HCT116 (cell line): ENCODE data around the gene GPM6B. TPM values are rescaled to one million over a fixed set of nuclear protein-coding genes. Genes with fewer than 3 reads are reported as not detected.

Source experiments
- ATAC-seq: fragments of 200-7000 bp; cut with Tn5 transposase; 2 replicates; pipeline ENCODE4 v1.9.1; 2020; ENCODE audit warnings: mild to moderate bottlenecking, moderate library complexity
- BruUV-seq: library from RNA; stranded (reverse); fragments of 400-500 nt; replicated peaks from 2 replicates; lab custom pipeline; 2021; lab: Mats Ljungman, UMichigan
- CTCF ChIA-PET: fragments of 300-600 bp; sonication (Branson Sonifier 250); formaldehyde crosslinking; loops from one replicate; lab custom pipeline; 2021; ENCODE audit warnings: antibody characterized with exemption; lab: Charles Lee
- POLR2A ChIA-PET: fragments of 300-600, 350-600 bp; sonication (Branson Sonifier 250); formaldehyde crosslinking; loops from one replicate; lab custom pipeline; 2021; ENCODE audit warnings: antibody characterized with exemption; lab: Charles Lee
- RAD21 ChIA-PET, 2 experiments: fragments of 300-600 bp; sonication (Branson Sonifier 250); formaldehyde crosslinking; loops; one replicate each; lab custom pipeline; 2023; ENCODE audit warnings: low total read pairs in 2 of 2; ENCODE audit not compliant: uncharacterized antibody in 2 of 2, unreplicated experiment in 2 of 2, low non-redundant PET in 1 of 2; lab: Charles Lee
- DNase-seq: peaks from one replicate; pipeline ENCODE4 v3.0.0-alpha.2; 2010; ENCODE audit warnings: low read depth, low spot score
- H2AFZ ChIP-seq: fragments of 200-600 bp; shearing (Covaris generic), sonication (generic); 2 replicates; pipeline ENCODE4 v1.6.1; 2017; ENCODE audit warnings: low read depth, mixed run types, mixed read lengths, antibody characterized with exemption, low read length; ENCODE audit not compliant: poor library complexity, severe bottlenecking
- H3K27ac ChIP-seq: 2 replicates; pipeline ENCODE4 v1.5.1; 2012; ENCODE audit warnings: low read depth, low read length
- H3K27me3 ChIP-seq: fragments of 200-600 bp; sonication (generic); 2 replicates; pipeline ENCODE4 v1.6.1; 2016; ENCODE audit warnings: mixed run types, low read length, mixed read lengths; ENCODE audit not compliant: insufficient read depth
- H3K36me3 ChIP-seq, 2 experiments: fragments of 200-500 bp in 1 of 2; fragments of 200-600 bp in 1 of 2; sonication (Bioruptor generic) in 1 of 2; sonication (generic) in 1 of 2; 2 replicates each; pipeline versions ENCODE4 v1.5.1 to v1.6.1; 2014 to 2016; ENCODE audit warnings: low read length in 2 of 2, inconsistent platforms in 1 of 2, mixed read lengths in 1 of 2, mixed run types in 1 of 2; ENCODE audit not compliant: insufficient read depth in 2 of 2, control insufficient read depth in 1 of 2
- H3K4me1 ChIP-seq, 2 experiments: fragments of 200-600 bp in 1 of 2; sonication (generic) in 1 of 2; 2 replicates each; pipeline versions ENCODE4 v1.5.1 to v1.6.1; 2012 to 2017; ENCODE audit warnings: low read length in 2 of 2, inconsistent platforms in 1 of 2, mild to moderate bottlenecking in 1 of 2, mixed read lengths in 1 of 2, mixed run types in 1 of 2, moderate library complexity in 1 of 2; ENCODE audit not compliant: insufficient read depth in 2 of 2, control insufficient read depth in 1 of 2
- H3K4me2 ChIP-seq: fragments of 200-600 bp; sonication (generic); 2 replicates; pipeline ENCODE4 v1.6.1; 2017; ENCODE audit warnings: mixed run types, low read length, mixed read lengths
- H3K4me3 ChIP-seq, 2 experiments: fragments of 200-600 bp in 1 of 2; sonication (generic) in 1 of 2; replicated peaks in 1 of 2; 2 replicates each; pipeline ENCODE4 v1.5.1; 2011 to 2016; ENCODE audit warnings: low read length in 2 of 2, control low read depth in 1 of 2, low read depth in 1 of 2, mild to moderate bottlenecking in 1 of 2, mixed read lengths in 1 of 2, mixed run types in 1 of 2
- H3K79me2 ChIP-seq: fragments of 200-600 bp; sonication (generic); 2 replicates; pipeline ENCODE4 v1.6.1; 2017; ENCODE audit warnings: mild to moderate bottlenecking, mixed run types, low read length, moderate library complexity, mixed read lengths; ENCODE audit not compliant: insufficient read depth
- H3K9ac ChIP-seq: fragments of 200-600 bp; sonication (generic); 2 replicates; pipeline ENCODE4 v1.6.1; 2016; ENCODE audit warnings: low read length, mixed read lengths
- H3K9me2 ChIP-seq: fragments of 200-600 bp; sonication (generic), shearing (Covaris generic); 2 replicates; pipeline ENCODE4 v1.6.1; 2017; ENCODE audit warnings: mixed run types, mild to moderate bottlenecking, moderate library complexity; ENCODE audit not compliant: insufficient read depth
- H3K9me3 ChIP-seq, 2 experiments: fragments of 200-500 bp in 1 of 2; fragments of 200-600 bp in 1 of 2; sonication (Bioruptor generic) in 1 of 2; sonication (generic) in 1 of 2; 2 replicates each; pipeline ENCODE4 v1.6.1; 2014 to 2017; ENCODE audit warnings: low read length in 2 of 2, mixed read lengths in 2 of 2, inconsistent platforms in 1 of 2, low read depth in 1 of 2, mild to moderate bottlenecking in 1 of 2, mixed run types in 1 of 2, moderate library complexity in 1 of 2; ENCODE audit not compliant: control insufficient read depth in 1 of 2, insufficient read depth in 1 of 2
- H4K20me1 ChIP-seq: fragments of 200-600 bp; sonication (generic), shearing (Covaris generic); 2 replicates; pipeline ENCODE4 v1.6.1; 2017; ENCODE audit warnings: mixed run types, mild to moderate bottlenecking, moderate library complexity; ENCODE audit not compliant: insufficient read depth
- CTCF ChIP-seq, 3 experiments: fragments of 200-600 bp in 1 of 3; sonication (generic) in 1 of 3; IDR thresholded peaks in 2 of 3; conservative IDR thresholded peaks in 1 of 3; 2 replicates each; pipeline ENCODE4 v1.5.1; 2012 to 2017; ENCODE audit warnings: low read depth in 2 of 3, low read length in 2 of 3, antibody characterized with exemption in 1 of 3, borderline replicate concordance in 1 of 3, control low read depth in 1 of 3, mild to moderate bottlenecking in 1 of 3, mixed read lengths in 1 of 3, mixed run types in 1 of 3, moderate library complexity in 1 of 3; ENCODE audit not compliant: insufficient read depth in 1 of 3
- EGR1 ChIP-seq: IDR thresholded peaks from 2 replicates; pipeline ENCODE4 v1.6.1; 2012; ENCODE audit warnings: low read depth
- ELF1 ChIP-seq: IDR thresholded peaks from 2 replicates; pipeline ENCODE4 v1.6.1; 2012; ENCODE audit warnings: low read depth, borderline replicate concordance
- EZH2 ChIP-seq: fragments of 200-600 bp; sonication (generic); IDR thresholded peaks from 2 replicates; pipeline ENCODE4 v1.6.1; 2017; ENCODE audit warnings: antibody characterized with exemption, mixed run types
- EZH2phosphoT487 ChIP-seq: fragments of 200-600 bp; IDR thresholded peaks from 2 replicates; pipeline ENCODE4 v1.6.1; 2018; ENCODE audit warnings: antibody characterized with exemption, borderline replicate concordance
- JUND ChIP-seq: IDR thresholded peaks from 2 replicates; pipeline ENCODE4 v1.6.1; 2012
- MAX ChIP-seq: IDR thresholded peaks from 2 replicates; pipeline ENCODE4 v1.6.1; 2012
- POLR2A ChIP-seq: IDR thresholded peaks from 2 replicates; pipeline ENCODE4 v1.7.0; 2011; ENCODE audit warnings: borderline replicate concordance; ENCODE audit not compliant: insufficient read depth, insufficient read length; ENCODE audit errors: extremely low read depth
- RAD21 ChIP-seq: IDR thresholded peaks from 2 replicates; pipeline ENCODE4 v1.6.1; 2012; ENCODE audit warnings: low read depth, mild to moderate bottlenecking
- SIN3A ChIP-seq: IDR thresholded peaks from 2 replicates; pipeline ENCODE4 v1.6.1; 2012; ENCODE audit warnings: low read depth
- SP1 ChIP-seq: IDR thresholded peaks from 2 replicates; pipeline ENCODE4 v1.6.1; 2012; ENCODE audit warnings: low read depth
- SRF ChIP-seq: IDR thresholded peaks from 2 replicates; pipeline ENCODE4 v1.6.1; 2012; ENCODE audit warnings: low read depth
- YY1 ChIP-seq: IDR thresholded peaks from 2 replicates; pipeline ENCODE4 v1.6.1; 2011; ENCODE audit warnings: low read length, low read depth, moderate library complexity, mild to moderate bottlenecking; ENCODE audit not compliant: insufficient replicate concordance; ENCODE audit errors: extremely low read depth
- ZFX ChIP-seq: fragments of 450-650 bp; IDR thresholded peaks from 2 replicates; pipeline ENCODE4 v1.6.1; 2017
- intact Hi-C: fragments of 100-400 bp; cut with micrococcal nuclease; formaldehyde crosslinking; loops from 2 replicates; pipeline ENCODE4 v1.10.0; 2022
- total RNA-seq: library from RNA; stranded (reverse); gene quantifications from one replicate; pipeline ENCODE4 v1.2.1, GENCODE V29; 2021; ENCODE audit not compliant: unreplicated experiment
- TF ChIP-seq, protein P1 (sequence below): IDR thresholded peaks from 2 replicates; pipeline ENCODE4 v1.6.1; 2011; ENCODE audit warnings: mild to moderate bottlenecking, low read length, moderate library complexity; ENCODE audit not compliant: insufficient replicate concordance; ENCODE audit errors: extremely low read depth
- TF ChIP-seq, protein P2 (sequence below): IDR thresholded peaks from 2 replicates; pipeline ENCODE4 v1.6.1; 2012; ENCODE audit warnings: low read depth

GPM6B gene
- total RNA-seq, 1 experiment from 2014 or later, result 0.07 TPM

DNA sequence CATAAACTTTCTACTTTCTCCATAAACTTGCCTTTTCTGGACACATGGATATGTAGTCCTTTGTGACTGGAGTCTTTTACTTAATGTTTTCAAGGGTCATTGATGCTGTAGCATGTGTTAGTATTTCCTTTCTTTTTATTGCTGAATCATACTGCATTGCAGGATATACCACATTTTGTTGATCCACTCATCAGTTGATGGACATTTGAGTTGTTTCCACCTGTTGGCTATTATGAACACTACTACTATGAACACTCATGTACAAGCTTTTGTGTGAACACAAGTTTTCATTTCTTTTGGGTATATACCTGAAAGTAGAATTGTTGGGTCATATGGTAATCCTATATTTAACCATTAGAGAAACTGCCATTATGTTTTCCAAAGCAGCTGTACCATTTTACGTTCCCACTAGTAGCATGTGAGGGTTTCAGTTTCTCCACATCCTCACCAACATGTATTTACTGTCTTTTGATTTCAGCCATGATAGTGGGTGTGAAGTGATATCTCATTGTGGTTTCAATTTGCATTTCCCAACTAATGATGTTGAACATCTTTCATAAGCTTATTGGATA is 26.3 kb upstream of the GPM6B start:
- Histone ChIP-seq H3K36me3 (no peaks in the 10 kb centered on the region), H3K4me1 (no peaks in the 10 kb centered on the region), H2AFZ (no peak overlapping the region), H3K27me3 (no peaks in the 10 kb centered on the region)
- no peak for TF ChIP-seq YY1
- no peak for TF ChIP-seq MAX
- no peak for TF ChIP-seq RAD21
- TF ChIP-seq JUND, result no peak
- TF ChIP-seq, protein P1, sequence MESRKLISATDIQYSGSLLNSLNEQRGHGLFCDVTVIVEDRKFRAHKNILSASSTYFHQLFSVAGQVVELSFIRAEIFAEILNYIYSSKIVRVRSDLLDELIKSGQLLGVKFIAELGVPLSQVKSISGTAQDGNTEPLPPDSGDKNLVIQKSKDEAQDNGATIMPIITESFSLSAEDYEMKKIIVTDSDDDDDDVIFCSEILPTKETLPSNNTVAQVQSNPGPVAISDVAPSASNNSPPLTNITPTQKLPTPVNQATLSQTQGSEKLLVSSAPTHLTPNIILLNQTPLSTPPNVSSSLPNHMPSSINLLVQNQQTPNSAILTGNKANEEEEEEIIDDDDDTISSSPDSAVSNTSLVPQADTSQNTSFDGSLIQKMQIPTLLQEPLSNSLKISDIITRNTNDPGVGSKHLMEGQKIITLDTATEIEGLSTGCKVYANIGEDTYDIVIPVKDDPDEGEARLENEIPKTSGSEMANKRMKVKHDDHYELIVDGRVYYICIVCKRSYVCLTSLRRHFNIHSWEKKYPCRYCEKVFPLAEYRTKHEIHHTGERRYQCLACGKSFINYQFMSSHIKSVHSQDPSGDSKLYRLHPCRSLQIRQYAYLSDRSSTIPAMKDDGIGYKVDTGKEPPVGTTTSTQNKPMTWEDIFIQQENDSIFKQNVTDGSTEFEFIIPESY, result no peak
- no peak for TF ChIP-seq CTCF (IDR thresholded peaks at IDR 0.05 in 2 of 3, conservative IDR thresholded peaks at IDR 0.05 in 1 of 3; ENCODE audit: borderline replicate concordance in 1 of 3, insufficient read depth in 1 of 3, low read depth in 2 of 3, low read length in 2 of 3)
- no peak for TF ChIP-seq SP1
- TF ChIP-seq SIN3A, result no peak
- TF ChIP-seq POLR2A, result no peak
- no peak for TF ChIP-seq EGR1
- no peak for TF ChIP-seq ELF1
- TF ChIP-seq SRF, result no peak
- TF ChIP-seq ZFX, result no peak
- no peak for TF ChIP-seq EZH2phosphoT487
- TF ChIP-seq, protein P2, sequence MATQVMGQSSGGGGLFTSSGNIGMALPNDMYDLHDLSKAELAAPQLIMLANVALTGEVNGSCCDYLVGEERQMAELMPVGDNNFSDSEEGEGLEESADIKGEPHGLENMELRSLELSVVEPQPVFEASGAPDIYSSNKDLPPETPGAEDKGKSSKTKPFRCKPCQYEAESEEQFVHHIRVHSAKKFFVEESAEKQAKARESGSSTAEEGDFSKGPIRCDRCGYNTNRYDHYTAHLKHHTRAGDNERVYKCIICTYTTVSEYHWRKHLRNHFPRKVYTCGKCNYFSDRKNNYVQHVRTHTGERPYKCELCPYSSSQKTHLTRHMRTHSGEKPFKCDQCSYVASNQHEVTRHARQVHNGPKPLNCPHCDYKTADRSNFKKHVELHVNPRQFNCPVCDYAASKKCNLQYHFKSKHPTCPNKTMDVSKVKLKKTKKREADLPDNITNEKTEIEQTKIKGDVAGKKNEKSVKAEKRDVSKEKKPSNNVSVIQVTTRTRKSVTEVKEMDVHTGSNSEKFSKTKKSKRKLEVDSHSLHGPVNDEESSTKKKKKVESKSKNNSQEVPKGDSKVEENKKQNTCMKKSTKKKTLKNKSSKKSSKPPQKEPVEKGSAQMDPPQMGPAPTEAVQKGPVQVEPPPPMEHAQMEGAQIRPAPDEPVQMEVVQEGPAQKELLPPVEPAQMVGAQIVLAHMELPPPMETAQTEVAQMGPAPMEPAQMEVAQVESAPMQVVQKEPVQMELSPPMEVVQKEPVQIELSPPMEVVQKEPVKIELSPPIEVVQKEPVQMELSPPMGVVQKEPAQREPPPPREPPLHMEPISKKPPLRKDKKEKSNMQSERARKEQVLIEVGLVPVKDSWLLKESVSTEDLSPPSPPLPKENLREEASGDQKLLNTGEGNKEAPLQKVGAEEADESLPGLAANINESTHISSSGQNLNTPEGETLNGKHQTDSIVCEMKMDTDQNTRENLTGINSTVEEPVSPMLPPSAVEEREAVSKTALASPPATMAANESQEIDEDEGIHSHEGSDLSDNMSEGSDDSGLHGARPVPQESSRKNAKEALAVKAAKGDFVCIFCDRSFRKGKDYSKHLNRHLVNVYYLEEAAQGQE, result no peak
- TF ChIP-seq EZH2, result no peak
- TF ChIP-seq, all 23 proteins: peak for 0
- CTCF ChIA-PET, result no interaction called here
- no peak for ATAC-seq
- intact Hi-C loops, result no loop called here
- H3K9me3 ChIP-seq, result no peaks in the 10 kb centered on the region
- no peaks in the 10 kb centered on the region for H3K79me2 ChIP-seq
- POLR2A ChIA-PET, result no interaction called here
- RAD21 ChIA-PET, result no interaction called here
- H4K20me1 ChIP-seq, result no peaks in the 10 kb centered on the region
- no peak for DNase-seq
- H3K9ac ChIP-seq, result no peak overlapping the region
- no TSS peak for BruUV-seq
- no peak overlapping the region for H3K4me2 ChIP-seq
- H3K9me2 ChIP-seq, result no peaks in the 10 kb centered on the region
- no peak overlapping the region for H3K27ac ChIP-seq
- no peak overlapping the region for H3K4me3 ChIP-seq
